GM19455 (cell line): Measurements from ENCODE around the gene SDK1.

Experiments
- ATAC-seq: cut with Tn5 transposase; IDR thresholded peaks from one replicate; pipeline ENCODE4 v1.9.1; 2021; ENCODE audit not compliant: unreplicated experiment

SDK1 gene

GRCh38 chr7:3289996-3290395 lies 11.1 kb upstream of the SDK1 start:
- no peak for ATAC-seq

DNA sequence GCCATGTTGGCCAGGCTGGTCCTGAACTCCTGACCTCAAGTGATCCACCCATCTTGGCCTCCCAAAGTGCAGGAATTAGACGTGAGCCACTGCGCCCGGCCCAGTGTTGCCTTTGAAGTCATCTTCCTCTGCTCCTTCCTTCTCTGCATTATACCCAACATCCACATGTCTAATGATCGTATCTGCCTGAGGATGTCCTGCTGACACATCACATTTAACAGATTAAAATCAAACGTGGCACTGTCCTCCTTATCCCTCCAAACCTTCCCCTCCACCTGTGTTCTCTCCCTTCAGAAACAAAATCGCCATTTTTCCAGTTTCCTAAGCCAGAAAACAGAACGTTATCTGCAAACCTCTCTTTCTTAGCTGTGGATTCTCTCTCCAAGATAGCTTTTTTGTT lies 8.4 kb upstream of the SDK1 start:
- ATAC-seq = no peak

- ATAC-seq = no peak
These were observed 6.5 kb upstream of the SDK1 start for GRCh38 chr7:3294432-3295100.

DNA sequence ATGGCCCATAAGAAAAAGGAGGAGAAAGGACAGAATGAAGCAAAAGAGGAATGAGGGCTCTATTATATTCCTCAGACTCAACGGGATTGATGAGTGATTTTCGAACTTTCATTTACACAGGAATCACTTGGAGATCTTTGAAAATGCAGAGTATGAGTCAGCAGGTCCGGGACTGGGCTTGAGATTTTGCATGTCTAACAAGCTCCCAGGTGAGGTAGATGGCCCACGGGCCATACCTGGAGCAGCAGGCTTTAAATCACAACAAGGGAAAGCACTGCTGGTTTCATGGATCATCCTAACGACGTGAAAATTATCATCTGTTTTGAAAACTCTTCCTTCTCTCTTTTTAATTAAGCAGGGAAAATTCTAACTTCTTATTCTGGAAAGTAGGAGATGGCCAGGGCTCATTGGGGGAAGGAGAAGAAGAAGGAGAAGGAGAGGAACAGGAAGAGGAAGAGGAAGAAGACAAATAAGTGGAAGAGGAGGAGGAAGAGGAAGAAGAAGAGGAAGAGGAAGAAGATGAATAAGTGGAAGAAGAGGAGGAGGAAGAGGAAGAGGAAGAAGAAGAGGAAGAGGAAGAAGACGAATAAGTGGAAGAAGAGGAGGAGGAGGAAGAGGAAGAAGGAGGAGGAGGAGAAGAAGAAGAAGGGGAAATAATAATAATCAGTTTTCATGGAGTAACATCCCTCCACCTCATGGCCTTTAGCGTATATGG lies 3.8 kb upstream of the SDK1 start:
- ATAC-seq = no peak

DNA sequence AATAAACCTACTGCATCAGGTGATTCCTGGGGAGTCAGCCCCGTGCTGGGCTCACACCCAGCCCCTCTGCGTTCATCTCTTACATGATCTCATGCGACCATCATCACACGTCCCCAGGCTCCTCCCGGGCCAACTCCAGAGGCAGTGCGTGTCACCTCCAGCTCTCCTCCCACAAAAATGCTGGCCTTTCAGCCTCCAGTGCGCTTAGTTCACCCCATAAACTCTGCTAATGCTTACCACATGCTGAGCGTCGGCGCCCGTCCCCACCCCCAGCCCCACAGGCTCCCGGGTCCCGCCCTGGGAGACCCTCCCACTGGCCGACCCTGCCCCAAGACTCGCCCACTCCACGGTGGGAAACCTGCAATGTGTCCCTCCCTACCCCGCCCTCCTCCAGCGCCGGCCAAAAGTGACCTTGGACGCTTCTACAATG lies 816 bp upstream of the SDK1 start:
- ATAC-seq = no peak

DNA sequence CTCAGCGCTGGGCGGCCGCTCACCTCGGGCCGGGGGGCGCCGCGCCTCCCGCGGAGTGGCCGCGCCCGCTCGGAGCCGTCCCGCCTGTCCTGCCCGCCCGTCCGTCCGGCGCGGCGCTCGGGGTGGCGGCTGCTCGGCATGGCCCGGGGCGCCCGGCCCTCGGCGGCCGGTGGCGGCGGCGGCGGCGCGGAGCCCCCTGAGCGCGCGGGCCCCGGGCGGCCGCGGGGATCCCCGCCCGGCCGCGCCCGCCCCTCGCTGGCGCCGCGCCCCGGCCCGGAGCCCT lies 338 bp downstream of the SDK1 start:
- peak; percentile 39 for ATAC-seq

DNA sequence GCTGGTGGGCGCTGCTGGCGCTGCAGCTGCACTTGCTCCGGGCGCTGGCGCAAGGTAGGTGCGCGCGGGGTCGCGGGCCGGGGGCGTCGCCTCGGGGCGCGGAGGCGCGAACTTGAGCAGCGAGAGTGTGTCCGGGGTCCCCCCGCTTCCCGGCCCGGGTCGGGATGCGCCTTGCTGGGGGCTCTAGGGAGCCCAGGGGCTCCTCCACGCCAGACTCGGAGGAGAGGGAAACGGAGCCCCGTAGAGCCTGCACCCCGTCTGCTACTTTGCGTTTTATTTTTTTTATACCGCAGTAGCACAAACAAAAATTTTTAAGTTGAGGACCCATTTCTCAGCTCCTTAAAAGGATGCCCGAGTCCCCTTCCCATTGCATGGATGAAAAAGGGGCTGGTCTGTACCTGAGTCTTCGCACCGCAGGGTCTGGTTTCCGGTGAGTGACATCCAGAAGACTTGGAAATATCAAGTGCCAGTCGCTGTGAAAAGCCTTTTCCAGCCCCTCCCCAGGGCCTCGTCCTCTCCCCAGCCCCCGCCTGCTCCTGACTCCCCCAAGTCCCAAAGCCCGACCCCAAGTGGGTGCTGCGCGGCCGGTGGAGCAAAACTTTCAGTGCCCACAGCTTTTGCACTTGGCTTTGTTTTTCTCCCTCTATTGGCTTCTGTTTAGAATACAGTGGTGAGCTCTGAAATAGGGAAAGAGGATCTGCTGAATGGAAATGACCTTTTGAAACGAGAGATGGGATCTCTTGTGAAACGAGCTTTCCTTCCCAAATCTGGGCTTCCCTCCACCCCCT lies 973 bp downstream of the SDK1 start:
- ATAC-seq = no peak

DNA sequence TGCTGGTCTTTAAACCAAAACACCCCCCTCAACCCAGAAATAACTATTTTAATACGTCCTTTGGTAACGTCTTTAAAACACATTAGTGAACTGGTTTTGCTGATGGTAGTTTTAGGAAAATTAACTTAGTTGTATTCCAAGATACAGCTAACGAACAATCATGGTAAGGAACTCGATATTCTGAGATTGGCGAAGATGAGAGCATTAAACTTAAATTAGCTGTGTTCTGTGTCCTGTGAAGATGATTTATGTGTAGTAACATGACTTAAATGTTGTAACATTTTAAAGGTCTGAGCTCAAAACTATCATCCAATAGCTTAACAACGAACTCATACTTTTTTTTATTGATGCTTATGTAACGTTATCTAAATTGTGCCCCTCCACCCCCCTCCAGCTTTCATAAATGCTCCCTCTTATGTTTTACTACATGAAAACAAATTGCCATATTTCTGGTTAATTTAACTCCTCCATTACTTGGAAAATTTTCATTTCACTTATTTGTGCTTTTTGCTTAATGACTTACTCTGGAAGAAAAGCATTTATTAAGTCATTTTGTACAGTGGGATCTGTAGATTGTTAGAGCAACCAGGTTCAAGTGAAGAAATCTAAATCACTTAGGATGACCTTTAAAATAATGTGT lies 1.7 kb downstream of the SDK1 start:
- no peak for ATAC-seq

DNA sequence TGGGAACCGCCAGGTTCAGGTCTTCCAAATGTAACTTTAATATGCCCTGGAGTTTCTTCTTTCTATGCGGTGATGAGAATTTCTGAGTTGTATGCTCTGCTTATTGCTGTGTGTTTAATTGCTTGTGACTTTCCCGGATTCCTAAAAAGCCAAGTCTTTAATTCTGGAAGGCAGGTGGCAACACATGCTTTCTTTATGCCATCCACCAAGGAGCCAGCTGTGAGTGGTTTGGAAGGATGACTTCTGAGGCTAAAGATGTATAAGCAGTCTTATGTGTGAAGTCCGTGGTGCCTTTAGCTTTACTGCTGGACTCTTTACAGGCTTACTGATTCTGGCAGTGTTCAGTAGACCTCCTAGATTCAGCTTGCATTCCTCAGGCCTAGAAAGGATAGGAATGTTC lies 3.1 kb downstream of the SDK1 start:
- no peak for ATAC-seq

- ATAC-seq = no peak
These were observed 6.4 kb downstream of the SDK1 start for GRCh38 chr7:3307435-3307834.

DNA sequence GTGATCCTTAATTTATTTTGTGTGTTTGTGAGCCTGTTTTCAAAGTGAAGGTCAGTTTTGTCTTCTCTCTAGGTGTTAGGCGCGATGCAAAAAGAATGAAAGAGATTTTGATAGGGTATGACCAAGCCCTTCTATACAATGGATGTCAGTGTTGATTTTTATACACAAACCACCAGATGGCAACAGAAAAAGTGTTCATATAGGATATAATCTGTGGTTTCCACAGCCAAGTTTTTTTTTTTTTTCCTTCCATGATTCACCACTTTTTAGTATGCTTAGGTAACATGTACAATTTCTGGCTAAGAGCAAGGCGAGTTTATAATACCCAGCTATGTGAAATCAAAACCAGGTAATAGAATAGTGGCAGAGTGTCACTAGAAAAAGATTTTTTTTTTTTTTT lies 8.1 kb downstream of the SDK1 start:
- ATAC-seq = no peak

- no peak for ATAC-seq
These were observed 8.9 kb downstream of the SDK1 start for GRCh38 chr7:3309956-3310355.

GRCh38 chr7:3310884-3311283 lies 9.8 kb downstream of the SDK1 start:
- ATAC-seq = no peak

- ATAC-seq = no peak
These were observed 11.5 kb downstream of the SDK1 start for GRCh38 chr7:3312583-3312982.

GRCh38 chr7:3318874-3319273 lies 17.8 kb downstream of the SDK1 start:
- no peak for ATAC-seq

DNA sequence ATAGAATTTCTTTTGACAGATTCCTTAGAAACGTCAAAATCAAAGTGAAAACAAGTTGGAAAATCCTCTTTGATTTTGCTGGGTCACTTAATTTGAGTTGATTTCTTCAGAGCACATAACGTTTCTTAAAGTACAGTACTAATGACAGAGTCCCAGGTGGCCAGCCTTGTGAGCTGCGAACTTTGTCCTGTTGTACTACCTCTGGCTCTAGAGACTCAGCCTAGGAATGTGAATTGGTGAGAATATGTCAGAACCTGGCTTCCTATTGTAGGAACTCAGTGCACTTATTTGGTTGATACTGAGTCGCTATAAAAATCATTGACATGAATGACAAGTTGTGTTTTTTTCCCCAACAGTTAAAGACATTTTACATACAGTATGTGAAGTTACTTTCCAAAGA lies 20.2 kb downstream of the SDK1 start:
- ATAC-seq = no peak

DNA sequence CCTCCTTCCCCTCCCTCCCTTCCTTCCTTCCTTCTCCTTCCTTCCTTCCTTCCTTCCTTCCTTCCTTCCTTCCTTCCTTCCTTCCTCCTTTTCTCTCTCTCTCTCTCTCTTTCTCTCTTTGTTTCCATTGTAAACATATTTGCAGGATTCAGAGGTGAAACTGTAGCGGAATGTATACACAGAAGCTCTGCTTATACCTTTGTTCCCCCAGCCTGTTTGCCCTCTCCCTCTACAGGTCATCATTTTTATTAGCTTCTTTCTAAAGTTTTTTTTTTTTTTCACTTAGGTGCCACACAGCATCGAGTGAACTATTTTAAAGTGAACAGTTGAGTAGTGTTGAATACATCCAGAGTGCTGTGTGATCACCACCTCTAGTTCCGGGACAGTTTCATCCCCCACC lies 20.7 kb downstream of the SDK1 start:
- ATAC-seq = no peak

GRCh38 chr7:3326246-3326645 lies 25.2 kb downstream of the SDK1 start:
- no peak for ATAC-seq

DNA sequence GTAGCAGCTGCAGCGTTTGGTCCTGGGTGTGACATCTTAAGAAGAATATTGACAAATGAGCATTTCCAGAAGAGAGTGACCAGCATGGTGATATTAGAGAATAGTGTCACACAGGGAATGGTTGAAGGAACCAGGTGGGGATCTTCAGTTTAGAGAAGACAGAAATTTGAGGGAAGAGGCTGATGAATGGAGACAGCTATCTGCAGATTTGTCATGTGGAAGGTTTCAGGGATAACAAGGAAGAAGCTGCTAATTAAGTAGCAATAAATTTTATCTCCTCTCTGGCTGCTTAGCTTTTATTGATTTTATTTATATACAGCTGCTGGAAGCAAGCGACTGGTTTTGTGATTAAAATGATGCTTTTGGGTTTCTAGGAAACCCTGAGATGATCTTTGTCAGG lies 26.0 kb downstream of the SDK1 start:
- ATAC-seq = no peak

DNA sequence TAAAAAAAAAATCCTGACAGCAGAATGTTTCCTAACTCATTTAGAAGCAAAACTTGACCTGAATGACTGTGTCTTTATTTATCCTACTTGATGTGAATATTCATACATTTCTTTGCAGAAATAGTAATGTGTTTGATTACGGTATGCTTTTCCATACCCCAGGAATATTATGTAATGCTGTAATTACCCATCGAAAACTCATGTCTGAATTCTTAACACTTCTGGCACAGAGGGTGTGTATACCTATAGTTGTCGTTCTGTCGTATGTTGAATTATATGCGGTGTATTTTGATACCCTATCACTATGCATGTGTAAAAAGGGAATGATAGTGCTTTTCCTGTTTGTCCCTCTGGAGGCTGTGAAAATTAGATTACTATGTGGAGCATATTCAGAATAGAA lies 26.6 kb downstream of the SDK1 start:
- no peak for ATAC-seq

DNA sequence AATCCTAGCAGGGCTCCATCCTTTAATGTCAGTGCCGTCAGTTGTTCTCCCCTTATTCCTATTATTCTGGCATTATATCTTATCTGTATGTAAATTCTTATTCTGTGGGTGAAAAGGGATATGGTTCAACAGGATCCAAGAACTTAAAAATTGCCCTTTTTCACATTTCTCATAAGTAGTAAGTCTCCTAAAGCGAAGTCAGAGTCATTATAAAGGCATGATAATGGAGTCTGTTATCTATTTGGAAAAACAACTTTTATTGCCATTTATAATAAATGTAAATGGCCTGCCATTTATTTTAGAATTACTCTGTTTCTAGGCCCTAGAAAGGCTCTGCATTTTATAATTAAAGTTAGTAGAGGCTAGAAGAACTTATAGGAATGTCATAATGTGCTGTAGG lies 31.3 kb downstream of the SDK1 start:
- ATAC-seq = no peak

- ATAC-seq = no peak
These were observed 32.8 kb downstream of the SDK1 start for GRCh38 chr7:3333861-3334260.
